Activated CD4-positive, alpha-beta T cell treated with anti-CD3 and anti-CD28 coated beads for 24 hours (primary cell): ENCODE measurements around the gene ETV6.

Experiments
- DNase-seq, 2 donors: peaks; one replicate each; pipeline ENCODE4 v3.0.0-alpha.2; 2020; ENCODE audit warnings: low read depth in 2 of 2

The ETV6 gene

GRCh38 chr12:11645391-11645790 is 4.1 kb upstream of the ETV6 start:
- DNase-seq, result no peak

- peak; percentile 28 to 46 for DNase-seq
These were observed 711 bp upstream of the ETV6 start for GRCh38 chr12:11648514-11649412.

GRCh38 chr12:11650286-11651281 is 1.1 kb downstream of the ETV6 start:
- DNase-seq, result no peak

- no peak for DNase-seq
These were observed 1.9 kb downstream of the ETV6 start for GRCh38 chr12:11651381-11651780.

DNA sequence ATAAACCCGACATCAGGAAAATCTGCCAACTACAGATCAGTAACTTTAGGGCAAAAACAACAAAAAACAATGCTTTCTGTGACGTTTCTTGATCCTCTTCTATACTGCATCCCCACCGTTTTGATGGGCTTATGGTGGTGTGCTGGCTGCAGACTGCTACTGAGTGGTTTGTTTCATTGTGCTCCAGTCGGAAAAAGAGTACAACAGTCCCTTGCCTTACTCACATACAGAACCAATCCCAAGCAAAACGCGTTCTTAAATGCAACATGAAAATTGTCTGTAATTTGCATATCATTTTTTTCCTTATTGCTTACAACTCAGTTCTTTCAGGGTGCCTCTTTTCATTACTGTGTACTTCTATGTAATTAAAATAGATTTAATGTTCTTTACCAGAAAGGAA is 2.3 kb downstream of the ETV6 start:
- DNase-seq, result no peak

- DNase-seq, result no peak
These were observed 3.0 kb downstream of the ETV6 start for GRCh38 chr12:11652351-11653040.

- peak in 1 of 2 donors; percentile 15 for DNase-seq
These were observed 3.8 kb downstream of the ETV6 start for GRCh38 chr12:11653215-11653753.

- DNase-seq, result no peak
These were observed 4.9 kb downstream of the ETV6 start for GRCh38 chr12:11654338-11654737.

- no peak for DNase-seq
These were observed 5.3 kb downstream of the ETV6 start for GRCh38 chr12:11654802-11655201.

- no peak for DNase-seq
These were observed 6.4 kb downstream of the ETV6 start for GRCh38 chr12:11655842-11656241.

GRCh38 chr12:11656550-11656949 is 7.1 kb downstream of the ETV6 start:
- DNase-seq, result no peak

DNA sequence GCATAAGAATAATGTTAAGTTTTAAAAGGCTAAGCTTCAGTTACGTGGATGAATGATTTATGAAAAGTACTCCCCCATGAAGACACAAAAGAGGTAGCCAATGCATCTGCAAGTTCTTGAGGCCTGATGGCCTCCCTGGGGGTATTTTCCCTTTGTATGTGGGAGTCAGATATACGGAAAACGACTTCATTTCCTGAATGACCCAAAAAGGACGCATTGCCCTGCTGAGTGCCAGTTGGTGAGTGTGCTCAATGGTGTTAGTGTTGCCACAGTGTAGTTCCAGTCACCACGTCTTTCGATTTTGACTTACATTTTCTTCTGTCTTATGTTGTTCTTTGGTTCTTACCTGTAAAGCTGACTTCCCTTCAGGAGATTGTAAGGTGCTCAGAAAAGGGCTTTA is 8.0 kb downstream of the ETV6 start:
- DNase-seq, result no peak

- DNase-seq, result no peak
These were observed 9.3 kb downstream of the ETV6 start for GRCh38 chr12:11658791-11659190.

DNA sequence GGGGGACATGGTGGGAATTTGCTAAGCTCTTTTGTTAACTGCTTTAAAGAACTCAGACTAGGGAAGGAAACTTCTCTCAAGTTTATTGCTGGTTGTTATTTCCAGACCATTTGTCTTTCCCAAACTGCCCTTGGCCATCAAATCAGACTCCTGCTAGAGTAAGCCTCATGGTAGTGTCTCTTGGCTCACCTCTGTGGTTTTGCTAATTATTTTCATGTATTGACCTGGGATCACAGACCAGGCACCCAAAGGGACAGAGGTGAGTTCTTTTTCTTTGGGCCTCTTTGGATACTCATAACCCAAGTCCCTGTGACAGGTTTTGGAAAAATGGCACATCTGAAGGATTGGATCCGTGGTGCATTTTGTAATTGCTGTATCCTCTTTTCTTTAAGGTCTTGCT is 11.2 kb downstream of the ETV6 start:
- DNase-seq, result no peak

DNA sequence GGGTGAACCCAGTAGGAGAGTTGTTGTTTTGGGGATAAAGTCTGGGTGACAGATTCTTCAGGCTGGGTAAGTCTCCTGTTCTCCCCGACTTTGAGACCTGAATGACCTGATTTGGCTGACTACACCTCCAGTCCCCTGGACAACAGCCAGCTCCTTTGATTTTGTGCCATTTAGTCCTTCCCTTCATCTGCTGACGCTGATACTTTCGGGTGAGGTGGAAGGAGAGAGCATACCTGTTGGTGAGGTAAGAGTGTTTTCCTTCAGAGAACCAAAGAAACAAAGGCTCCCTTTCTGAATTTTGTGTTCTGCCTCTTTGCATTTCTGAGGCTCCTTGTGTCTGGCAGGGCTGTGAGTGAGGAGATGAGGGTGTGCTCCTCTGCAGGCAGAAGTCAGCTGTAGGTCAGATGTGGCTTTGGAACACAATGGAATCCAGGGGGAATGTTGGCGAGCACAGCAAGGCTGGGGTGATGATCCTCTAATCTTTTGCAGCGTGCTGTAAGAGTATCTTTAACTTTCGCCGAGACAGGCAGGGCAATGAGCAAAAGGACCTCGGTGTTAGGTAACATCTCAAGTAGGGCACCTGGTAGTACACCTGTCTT is 12.1 kb downstream of the ETV6 start:
- no peak for DNase-seq

- DNase-seq, result no peak
These were observed 12.9 kb downstream of the ETV6 start for GRCh38 chr12:11662369-11662768.

- DNase-seq, result no peak
These were observed 13.7 kb downstream of the ETV6 start for GRCh38 chr12:11663130-11663529.

- DNase-seq, result no peak
These were observed 14.6 kb downstream of the ETV6 start for GRCh38 chr12:11664101-11664500.

- no peak for DNase-seq
These were observed 16.9 kb downstream of the ETV6 start for GRCh38 chr12:11666131-11667050.

DNA sequence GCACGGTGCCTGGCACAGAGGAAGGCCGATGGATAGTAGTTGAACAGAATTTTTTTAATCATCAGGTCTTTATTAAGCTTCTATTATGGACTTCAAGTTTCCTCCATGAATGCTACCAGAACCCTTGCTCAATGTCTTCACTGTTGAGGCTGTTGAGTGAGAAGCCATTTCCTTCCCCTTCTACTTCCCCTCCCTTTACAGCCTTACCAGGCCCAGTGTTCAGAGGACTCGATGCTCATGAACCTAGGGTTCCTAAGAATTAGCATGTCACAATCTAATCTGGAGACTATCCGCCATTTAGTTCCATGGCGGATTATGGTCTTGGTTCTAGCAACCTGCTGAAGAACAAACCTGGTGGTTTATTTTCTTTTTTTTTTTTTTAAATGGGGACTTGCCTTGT is 17.7 kb downstream of the ETV6 start:
- no peak for DNase-seq
